Transverse colon (tissue), 4 donors: Measurements from ENCODE around the gene TRAF2.

Source experiments
- CTCF ChIP-seq, 5 experiments: fragments of 200-600 bp in 3 of 5; fragments of 450-650 bp in 2 of 5; sonication (generic) in 3 of 5; IDR thresholded peaks; 1 replicate in 2 of 5; 2 replicates in 3 of 5; pipeline ENCODE4 v1.5.1; 2016 to 2017; ENCODE audit warnings: antibody characterized with exemption in 5 of 5, inconsistent platforms in 3 of 5, mild to moderate bottlenecking in 2 of 5, moderate library complexity in 1 of 5
- POLR2A ChIP-seq: fragments of 450-650 bp; IDR thresholded peaks from one replicate; pipeline ENCODE4 v1.6.1; 2016; ENCODE audit warnings: antibody characterized with exemption, mild to moderate bottlenecking, moderate library complexity
- POLR2AphosphoS5 ChIP-seq, 3 donors: sonication (generic); formaldehyde crosslinking; IDR thresholded peaks; one replicate each; pipeline ENCODE4 v1.6.1; 2016; ENCODE audit warnings: antibody characterized with exemption in 3 of 3

DNA sequence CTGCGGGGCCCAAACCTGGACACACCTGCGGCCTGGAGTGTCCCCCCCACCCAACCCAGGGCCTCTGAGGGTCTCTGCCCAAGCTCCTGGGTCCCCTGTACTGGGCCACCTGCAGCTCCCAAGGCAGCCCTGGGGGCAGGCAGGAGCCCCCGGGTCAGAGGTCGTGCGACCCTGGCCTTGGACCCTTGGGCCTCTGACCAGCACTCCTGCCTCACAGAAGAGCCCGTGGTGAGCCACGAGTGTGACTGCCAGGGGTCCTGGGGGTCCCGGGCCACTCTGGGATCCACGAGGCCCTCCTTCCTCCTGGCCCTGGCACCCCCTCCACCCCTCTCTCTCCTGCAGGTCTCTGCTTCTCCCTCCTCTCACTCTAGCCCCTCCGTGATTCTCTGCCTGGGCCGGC, 86.0 kb downstream of the TRAF2 start:
- TF ChIP-seq CTCF (IDR thresholded peaks at IDR 0.05) (no peak), POLR2A (no peak), POLR2AphosphoS5 (IDR thresholded peaks at IDR 0.05) (no peak)
